NCI-H1417 (cell line): ENCODE results near the gene DVL1.
A peak's percentile ranks its signal among the peaks of the same experiment; 100 is the strongest.
"Not testable (repeated sequence)": the region's sequence is repeated elsewhere in the genome, so short reads cannot be mapped to it uniquely, and the experiment has no call there.

Experiments
- DNase-seq, 3 experiments: peaks; one replicate each; lab custom pipeline; 2025; lab: John Stamatoyannopoulos, UW

DVL1 gene

GRCh38 chr1:1349256-1350012 lies at the start of gene DVL1:
Gene DVL1 (minus strand): TSS chr1:1349418. CDS start chr1:1349065, 353 bp downstream.
- DNase-seq: peak; percentile 76 to 86 (median 81)

- DNase-seq: no peak
These were observed 49.5 kb upstream of the DVL1 start for GRCh38 chr1:1398677-1399186.

- DNase-seq: no peak
These were observed 48.8 kb upstream of the DVL1 start for GRCh38 chr1:1397839-1398523.

GRCh38 chr1:1395166-1395565 lies 45.9 kb upstream of the DVL1 start:
- no peak for DNase-seq

GRCh38 chr1:1394116-1394515 lies 44.9 kb upstream of the DVL1 start:
- DNase-seq: no peak

- no peak for DNase-seq
These were observed 44.2 kb upstream of the DVL1 start for GRCh38 chr1:1393428-1393827.

- no peak for DNase-seq
These were observed 43.8 kb upstream of the DVL1 start for GRCh38 chr1:1393014-1393413.

- DNase-seq: no peak
These were observed 42.0 kb upstream of the DVL1 start for GRCh38 chr1:1391225-1391624.

- no peak for DNase-seq
These were observed 41.5 kb upstream of the DVL1 start for GRCh38 chr1:1390675-1391074.

- DNase-seq: no peak
These were observed 38.9 kb upstream of the DVL1 start for GRCh38 chr1:1388078-1388472.

- DNase-seq: no peak
These were observed 38.2 kb upstream of the DVL1 start for GRCh38 chr1:1387098-1388077.

- DNase-seq: no peak
These were observed 36.7 kb upstream of the DVL1 start for GRCh38 chr1:1385931-1386330.

GRCh38 chr1:1385339-1385738 lies 36.1 kb upstream of the DVL1 start:
- DNase-seq: not testable (repeated sequence)

- no peak for DNase-seq
These were observed 32.1 kb upstream of the DVL1 start for GRCh38 chr1:1381294-1381693.

GRCh38 chr1:1380860-1381259 lies 31.6 kb upstream of the DVL1 start:
- no peak for DNase-seq

- no peak for DNase-seq
These were observed 28.5 kb upstream of the DVL1 start for GRCh38 chr1:1377540-1378205.

- DNase-seq: no peak
These were observed 27.5 kb upstream of the DVL1 start for GRCh38 chr1:1376551-1377226.

GRCh38 chr1:1374929-1375662 lies 25.9 kb upstream of the DVL1 start, which contains the start of gene AURKAIP1:
Gene AURKAIP1 (minus strand): TSS chr1:1375207. CDS start chr1:1374756, 451 bp downstream.
- DNase-seq: peak; percentile 98 to 100 (median 100)

- peak in 2 of 3 experiments; percentile 29 to 61 for DNase-seq
These were observed 25.3 kb upstream of the DVL1 start for GRCh38 chr1:1374589-1374928.
